PC-3 (cell line): ENCODE data around the gene TSPAN16. TPM values are rescaled to one million over a fixed set of nuclear protein-coding genes. Genes with fewer than 3 reads are reported as not detected.

ENCODE experiments used
- ATAC-seq: fragments of 200-7000 bp; cut with Tn5 transposase; 2 replicates; pipeline ENCODE4 v1.9.1; 2020; ENCODE audit warnings: mild to moderate bottlenecking, moderate library complexity
- BruUV-seq: library from RNA; stranded (reverse); fragments of 400-500 nt; replicated peaks from 2 replicates; lab custom pipeline; 2021; lab: Mats Ljungman, UMichigan
- CTCF ChIA-PET: fragments of 300-600 bp; sonication (Branson Sonifier 250); formaldehyde crosslinking; loops from one replicate; lab custom pipeline; 2022; ENCODE audit warnings: antibody characterized with exemption; lab: Charles Lee
- POLR2A ChIA-PET: fragments of 300-600 bp; sonication (Branson Sonifier 250); formaldehyde crosslinking; loops from one replicate; lab custom pipeline; 2022; ENCODE audit warnings: antibody characterized with exemption; ENCODE audit not compliant: unreplicated experiment; lab: Charles Lee
- DNase-seq: peaks from one replicate; pipeline ENCODE4 v3.0.0-alpha.2; 2015
- H2AFZ ChIP-seq: fragments of 300-600 bp; sonication (generic); 2 replicates; pipeline ENCODE4 v1.6.0; 2016; ENCODE audit warnings: antibody characterized with exemption, low read length
- H3F3A ChIP-seq: fragments of 300-600 bp; sonication (generic); one replicate; pipeline ENCODE4 v1.6.0; 2017; ENCODE audit warnings: antibody characterized with exemption, low read length, control low read depth, mild to moderate bottlenecking; ENCODE audit not compliant: unreplicated experiment
- H3K27ac ChIP-seq: fragments of 300-600 bp; sonication (generic); 2 replicates; pipeline ENCODE4 v1.5.1; 2016; ENCODE audit warnings: mild to moderate bottlenecking, low read length
- H3K27me3 ChIP-seq: fragments of 300-600 bp; sonication (generic); 2 replicates; pipeline ENCODE4 v1.6.1; 2016; ENCODE audit warnings: low read length, mixed read lengths
- H3K36me3 ChIP-seq: fragments of 300-600 bp; sonication (generic); 2 replicates; pipeline ENCODE4 v1.6.1; 2016; ENCODE audit warnings: low read depth, mixed run types, low read length, mixed read lengths
- H3K4me1 ChIP-seq: fragments of 300-600 bp; sonication (generic); 2 replicates; pipeline ENCODE4 v1.5.1; 2016; ENCODE audit warnings: low read length; ENCODE audit not compliant: insufficient read depth
- H3K4me2 ChIP-seq: fragments of 300-600 bp; sonication (generic); 2 replicates; pipeline ENCODE4 v1.6.0; 2016; ENCODE audit warnings: low read length
- H3K4me3 ChIP-seq: fragments of 300-600 bp; sonication (generic); 2 replicates; pipeline ENCODE4 v1.5.1; 2016; ENCODE audit warnings: mild to moderate bottlenecking, low read length, mixed read lengths
- H3K79me2 ChIP-seq: fragments of 300-600 bp; sonication (generic); 2 replicates; pipeline ENCODE4 v1.6.1; 2017; ENCODE audit warnings: low read length, mixed read lengths
- H3K9ac ChIP-seq: fragments of 300-600 bp; sonication (generic); 2 replicates; pipeline ENCODE4 v1.6.0; 2016; ENCODE audit warnings: mild to moderate bottlenecking, low read length
- H3K9me2 ChIP-seq: fragments of 300-600 bp; sonication (generic); replicated peaks from 2 replicates; pipeline ENCODE4 v1.6.1; 2016; ENCODE audit warnings: mixed run types, low read length, mixed read lengths
- H3K9me3 ChIP-seq: fragments of 300-600 bp; sonication (generic); 2 replicates; pipeline ENCODE4 v1.6.1; 2016; ENCODE audit warnings: low read length, mixed read lengths
- H4K20me1 ChIP-seq: fragments of 300-600 bp; sonication (generic); 2 replicates; pipeline ENCODE4 v1.6.1; 2016; ENCODE audit warnings: low read length, mixed read lengths
- CTCF ChIP-seq: fragments of 300-600 bp; sonication (generic); conservative IDR thresholded peaks from 2 replicates; pipeline ENCODE4 v1.5.1; 2017; ENCODE audit warnings: antibody characterized with exemption, low read depth, mild to moderate bottlenecking, low read length
- EZH2 ChIP-seq: fragments of 300-600 bp; sonication (generic); IDR thresholded peaks from one replicate; pipeline ENCODE4 v1.6.1; 2017; ENCODE audit warnings: antibody characterized with exemption, mild to moderate bottlenecking, low read length; ENCODE audit not compliant: unreplicated experiment
- EZH2phosphoT487 ChIP-seq: fragments of 300-600 bp; sonication (generic); IDR thresholded peaks from 2 replicates; pipeline ENCODE4 v1.6.1; 2018; ENCODE audit warnings: mild to moderate bottlenecking, antibody characterized with exemption, low read length, borderline replicate concordance
- intact Hi-C: fragments of 100-400 bp; cut with micrococcal nuclease; formaldehyde crosslinking; loops from 2 replicates; pipeline ENCODE4 v1.9.0; 2023
- total RNA-seq: library from RNA; depleted of rRNA; stranded (reverse); fragments of >200 nt; gene quantifications from 2 replicates; pipeline ENCODE4 v1.2.3, GENCODE V29; 2014

TSPAN16 gene
- total RNA-seq, 1 experiment from 2014 or later: not detected

GRCh38 chr19:11251217-11251616 lies 44.7 kb upstream of the TSPAN16 start:
- no peak overlapping the region for H3K4me2 ChIP-seq
- BruUV-seq: no TSS peak
- ChIA-PET CTCF (interaction anchor here (0.6 kb wide), 1 partner anchor 63 kb away, joined by 3 read pairs; no protein-coding TSS in a partner anchor), POLR2A (no interaction called here)
- intact Hi-C loops: no loop called here
- DNase-seq: no peak
- H2AFZ ChIP-seq: no peak overlapping the region
- no peak overlapping the region for H3K4me3 ChIP-seq
- H3K4me1 ChIP-seq: no peaks in the 10 kb centered on the region
- peaks cover 13% of the 10 kb centered on the region for H3K36me3 ChIP-seq
- H3K27me3 ChIP-seq: no peaks in the 10 kb centered on the region
- TF ChIP-seq EZH2 (no peak), EZH2phosphoT487 (no peak), CTCF (no peak)
- no peaks in the 10 kb centered on the region for H3K9me2 ChIP-seq
- H3K27ac ChIP-seq: no peak overlapping the region
- no peaks in the 10 kb centered on the region for H3F3A ChIP-seq
- ATAC-seq: peak; percentile 40; the same call in 1 of the 2 replicates
- no peak overlapping the region for H3K9ac ChIP-seq
- H4K20me1 ChIP-seq: no peaks in the 10 kb centered on the region
- no peaks in the 10 kb centered on the region for H3K79me2 ChIP-seq
- no peaks in the 10 kb centered on the region for H3K9me3 ChIP-seq

GRCh38 chr19:11251650-11252314 lies 44.2 kb upstream of the TSPAN16 start:
- CTCF ChIA-PET: interaction anchor here (0.6 kb wide), 1 partner anchor 64 kb away, joined by 3 read pairs; no protein-coding TSS in a partner anchor

More at GRCh38 chr19:11251650-11252314, 44.2 kb upstream of the TSPAN16 start:
- intact Hi-C loops: no loop called here
- Histone ChIP-seq H3F3A (no peaks in the 10 kb centered on the region), H3K27ac (no peak overlapping the region), H3K9me2 (no peaks in the 10 kb centered on the region), H4K20me1 (no peaks in the 10 kb centered on the region), H3K4me3 (no peak overlapping the region), H3K4me2 (no peak overlapping the region), H3K4me1 (no peaks in the 10 kb centered on the region), H2AFZ (no peak overlapping the region), H3K9me3 (no peaks in the 10 kb centered on the region), H3K9ac (no peak overlapping the region), H3K79me2 (no peaks in the 10 kb centered on the region), H3K36me3 (peaks cover 13% of the 10 kb centered on the region), H3K27me3 (no peaks in the 10 kb centered on the region)
- POLR2A ChIA-PET: no interaction called here
- no peak for ATAC-seq
- TF ChIP-seq CTCF (no peak), EZH2 (no peak), EZH2phosphoT487 (no peak)
- no TSS peak for BruUV-seq
- no peak for DNase-seq
